ENCODE measurements around the gene TBC1D22A. TPM values are rescaled to one million over a fixed set of nuclear protein-coding genes. Genes with fewer than 3 reads are reported as not detected.

The TBC1D22A gene
- total RNA-seq, 2 donors from 2014 or later = 11.5 to 15.4 TPM

GRCh38 chr22:47052236-47053012, 290.0 kb downstream of the TBC1D22A start:
- Histone ChIP-seq H3K4me3 (no peak overlapping the region), H3K36me3 (no peaks in the 10 kb centered on the region), H3K27ac (no peak overlapping the region), H3K9me3 (no peaks in the 10 kb centered on the region), H3K27me3 (no peaks in the 10 kb centered on the region), H3K4me1 (no peaks in the 10 kb centered on the region)
- no peak for DNase-seq (ENCODE audit: low spot score)
- TF ChIP-seq, protein P1, sequence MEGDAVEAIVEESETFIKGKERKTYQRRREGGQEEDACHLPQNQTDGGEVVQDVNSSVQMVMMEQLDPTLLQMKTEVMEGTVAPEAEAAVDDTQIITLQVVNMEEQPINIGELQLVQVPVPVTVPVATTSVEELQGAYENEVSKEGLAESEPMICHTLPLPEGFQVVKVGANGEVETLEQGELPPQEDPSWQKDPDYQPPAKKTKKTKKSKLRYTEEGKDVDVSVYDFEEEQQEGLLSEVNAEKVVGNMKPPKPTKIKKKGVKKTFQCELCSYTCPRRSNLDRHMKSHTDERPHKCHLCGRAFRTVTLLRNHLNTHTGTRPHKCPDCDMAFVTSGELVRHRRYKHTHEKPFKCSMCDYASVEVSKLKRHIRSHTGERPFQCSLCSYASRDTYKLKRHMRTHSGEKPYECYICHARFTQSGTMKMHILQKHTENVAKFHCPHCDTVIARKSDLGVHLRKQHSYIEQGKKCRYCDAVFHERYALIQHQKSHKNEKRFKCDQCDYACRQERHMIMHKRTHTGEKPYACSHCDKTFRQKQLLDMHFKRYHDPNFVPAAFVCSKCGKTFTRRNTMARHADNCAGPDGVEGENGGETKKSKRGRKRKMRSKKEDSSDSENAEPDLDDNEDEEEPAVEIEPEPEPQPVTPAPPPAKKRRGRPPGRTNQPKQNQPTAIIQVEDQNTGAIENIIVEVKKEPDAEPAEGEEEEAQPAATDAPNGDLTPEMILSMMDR (IDR thresholded peaks at IDR 0.05) = no peak

GRCh38 chr22:47053013-47053725, 290.7 kb downstream of the TBC1D22A start:
- no peak for DNase-seq (ENCODE audit: low spot score)
- Histone ChIP-seq H3K9me3 (no peaks in the 10 kb centered on the region), H3K4me3 (no peak overlapping the region), H3K36me3 (no peaks in the 10 kb centered on the region), H3K27ac (no peak overlapping the region), H3K27me3 (no peaks in the 10 kb centered on the region), H3K4me1 (no peaks in the 10 kb centered on the region)
- TF ChIP-seq, protein P1 (IDR thresholded peaks at IDR 0.05) = no peak

GRCh38 chr22:47053726-47054141, 291.3 kb downstream of the TBC1D22A start:
- Histone ChIP-seq H3K4me1 (no peaks in the 10 kb centered on the region), H3K4me3 (no peak overlapping the region), H3K27me3 (no peaks in the 10 kb centered on the region), H3K27ac (no peak overlapping the region), H3K9me3 (no peaks in the 10 kb centered on the region), H3K36me3 (no peaks in the 10 kb centered on the region)
- TF ChIP-seq, protein P1 (IDR thresholded peaks at IDR 0.05) = no peak
- no peak for DNase-seq (ENCODE audit: low spot score)

- no peak overlapping the region for H3K4me3 ChIP-seq
- no peak for DNase-seq (ENCODE audit: low spot score)
- TF ChIP-seq, protein P1 (IDR thresholded peaks at IDR 0.05) = no peak
- peaks cover 4% of the 10 kb centered on the region for H3K36me3 ChIP-seq
- H3K4me1 ChIP-seq = no peaks in the 10 kb centered on the region
- H3K27me3 ChIP-seq = no peaks in the 10 kb centered on the region
- no peak overlapping the region for H3K27ac ChIP-seq
- H3K9me3 ChIP-seq = no peaks in the 10 kb centered on the region
Observed at GRCh38 chr22:47054231-47055072, 292.0 kb downstream of the TBC1D22A start.

DNA sequence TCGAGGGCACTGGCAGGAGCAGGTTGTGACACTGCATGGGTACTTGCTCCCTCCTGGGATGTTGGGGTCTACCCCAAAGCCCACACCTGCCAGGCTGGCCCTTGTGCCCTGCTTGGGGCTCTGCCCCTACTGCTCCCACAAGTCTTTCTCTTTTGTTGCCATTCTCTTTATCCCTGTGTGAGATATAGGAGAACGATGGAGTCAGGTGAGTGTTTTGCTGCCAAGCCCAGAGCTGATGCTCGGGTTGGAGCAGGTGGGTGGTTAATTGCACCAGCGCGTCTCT, 292.6 kb downstream of the TBC1D22A start:
- no peak for DNase-seq (ENCODE audit: low spot score)
- TF ChIP-seq, protein P1 (IDR thresholded peaks at IDR 0.05) = no peak

More for the DNA sequence above, 292.6 kb downstream of the TBC1D22A start:
- no peak overlapping the region for H3K4me3 ChIP-seq
- H3K4me1 ChIP-seq = no peaks in the 10 kb centered on the region
- H3K9me3 ChIP-seq = no peaks in the 10 kb centered on the region
- no peak overlapping the region for H3K27ac ChIP-seq
- H3K27me3 ChIP-seq = no peaks in the 10 kb centered on the region
- H3K36me3 ChIP-seq = peaks cover 4% of the 10 kb centered on the region

Data from right atrium auricular region (tissue), 2 donors.